GM10266 (cell line): Measurements from ENCODE around the gene YWHAQ.
A peak's percentile ranks its signal among the peaks of the same experiment; 100 is the strongest.

ENCODE experiments used
- DNase-seq: peaks from one replicate; pipeline ENCODE4 v3.0.0; 2012; ENCODE audit errors: extremely low spot score
- CTCF ChIP-seq: IDR thresholded peaks from 2 replicates; pipeline ENCODE4 v1.5.1; 2012; ENCODE audit warnings: mild to moderate bottlenecking, low read depth; ENCODE audit not compliant: control insufficient read depth, insufficient read depth; ENCODE audit errors: missing control alignments

The YWHAQ gene

GRCh38 chr2:9630736-9631552 lies at the start of gene YWHAQ:
Gene YWHAQ (minus strand): TSS chr2:9630997. CDS start chr2:9630452, 545 bp downstream.
- TF ChIP-seq CTCF: no peak

DNA sequence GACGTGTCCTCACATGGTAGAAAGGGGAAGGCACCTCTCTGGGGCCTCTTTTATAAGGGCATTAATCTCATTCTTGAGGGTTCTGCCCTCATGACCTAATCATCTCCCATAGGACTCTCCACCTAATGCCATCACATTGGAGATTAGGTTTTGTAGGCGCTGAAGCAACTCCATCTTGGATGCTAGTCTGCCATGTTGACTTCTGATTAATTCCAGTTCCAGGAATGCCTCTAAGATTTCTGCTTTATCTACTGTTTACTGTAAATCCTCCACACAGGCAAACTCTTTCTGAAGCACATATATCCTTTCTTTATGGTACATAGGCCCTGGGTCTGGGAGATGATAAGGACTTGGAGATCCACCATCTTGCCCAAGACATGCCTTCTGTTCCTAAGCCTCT lies 49.3 kb upstream of the YWHAQ start:
- DNase-seq: no peak
- no peak for TF ChIP-seq CTCF

More at GRCh38 chr2:9630736-9631552, at the start of gene YWHAQ:
- peak; percentile 99 for DNase-seq

DNA sequence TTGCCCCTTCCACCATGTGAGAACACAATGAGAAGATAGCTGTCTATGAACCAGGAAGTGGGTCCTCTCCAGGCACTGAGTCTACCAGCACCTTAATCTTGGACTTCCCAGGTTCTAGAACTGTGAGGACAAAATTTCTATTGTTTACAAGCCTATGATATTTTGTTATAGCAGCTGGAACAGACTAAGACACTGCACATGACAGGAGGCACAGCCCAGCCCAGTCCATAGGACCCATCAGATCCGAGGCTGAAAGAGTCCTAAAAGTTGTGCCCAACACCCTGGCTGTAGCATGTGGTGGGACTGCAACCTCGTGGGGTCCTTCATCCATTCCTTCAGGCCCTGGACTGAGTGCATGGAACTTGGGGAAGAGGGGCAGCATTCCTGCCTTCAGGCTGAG lies 48.4 kb upstream of the YWHAQ start:
- no peak for DNase-seq

DNA sequence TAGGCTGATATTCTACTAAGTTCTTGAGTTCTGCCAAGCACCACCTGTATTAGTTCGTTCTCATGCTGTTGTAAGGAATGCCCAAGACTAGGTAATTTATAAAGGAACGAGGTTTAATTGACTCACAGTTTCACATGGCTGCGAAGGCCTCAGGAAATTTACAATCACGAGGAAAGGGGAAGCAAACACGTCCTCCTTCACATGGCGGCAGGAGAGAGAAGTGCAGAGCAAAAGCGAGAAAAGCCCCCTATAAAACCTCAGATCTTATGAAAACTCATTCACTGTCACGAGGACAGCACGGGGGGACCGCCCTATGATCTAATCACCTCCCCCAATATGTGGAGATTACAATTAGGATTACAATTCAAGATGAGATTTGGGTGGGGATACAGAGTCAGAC lies 47.7 kb upstream of the YWHAQ start:
- DNase-seq: no peak
- no peak for TF ChIP-seq CTCF

More for the DNA sequence above, 48.4 kb upstream of the YWHAQ start:
- TF ChIP-seq CTCF: no peak

GRCh38 chr2:9675415-9676351 lies 44.9 kb upstream of the YWHAQ start:
- DNase-seq: no peak
- no peak for TF ChIP-seq CTCF

DNA sequence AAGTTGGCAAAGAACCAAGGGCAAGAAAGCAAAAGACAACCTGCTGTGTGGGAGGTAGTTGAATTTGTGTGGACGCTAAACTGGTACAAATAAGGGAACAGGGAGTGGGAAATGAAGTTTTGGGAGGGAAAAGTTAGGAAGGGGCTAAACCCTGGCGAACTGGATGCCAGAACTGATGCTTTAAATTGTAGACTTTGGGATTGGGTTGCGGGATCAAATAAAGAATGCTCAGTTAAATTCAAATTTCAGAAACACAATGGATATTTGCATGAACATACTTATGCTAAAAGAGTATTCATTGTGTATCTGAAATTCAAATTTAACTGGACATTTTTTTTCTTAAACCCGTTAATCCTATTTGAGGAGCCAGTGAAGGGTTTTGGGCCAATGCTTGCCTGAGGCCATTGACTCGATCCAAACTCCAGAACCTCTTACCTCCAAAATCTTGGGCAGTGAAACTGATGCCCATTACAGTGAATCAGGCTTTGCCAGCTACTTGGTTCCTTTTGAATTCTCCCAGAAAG lies 44.2 kb upstream of the YWHAQ start:
- no peak for TF ChIP-seq CTCF
- DNase-seq: no peak

- no peak for TF ChIP-seq CTCF
- DNase-seq: no peak
These were observed 43.2 kb upstream of the YWHAQ start for GRCh38 chr2:9673914-9674481.
